ENCODE data around the gene ARHGAP22. TPM values are rescaled to one million over a fixed set of nuclear protein-coding genes. Genes with fewer than 3 reads are reported as not detected.

Gene ARHGAP22
- total RNA-seq, 3 donors from 2014 or later = 2.6 to 8.2 (median 4.8) TPM

DNA sequence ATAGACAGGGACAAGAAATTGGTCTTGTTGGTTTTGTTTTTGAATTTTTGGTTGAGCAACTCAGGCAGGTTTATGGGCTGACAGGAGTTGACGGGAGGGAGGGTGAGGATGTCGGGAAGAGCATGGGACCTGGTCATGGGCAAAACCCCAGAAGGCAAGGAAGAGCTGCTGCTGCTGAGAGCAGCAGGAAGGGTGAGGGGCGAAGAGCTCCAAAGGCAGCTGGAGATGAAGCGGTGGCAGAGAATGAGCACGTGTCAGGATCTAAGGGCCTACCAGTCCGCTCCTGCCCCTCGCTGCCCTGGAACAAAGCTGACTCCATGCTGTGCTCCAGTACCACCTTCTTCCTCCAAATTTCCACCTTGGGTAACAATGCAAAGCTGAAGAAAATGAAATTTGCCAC is 84.3 kb downstream of the ARHGAP22 start:
- intact Hi-C loops (cut with DNase I; ENCODE audit: low total_unique reads) = no loop called here
- H3K27ac ChIP-seq = no peak overlapping the region
- H3K36me3 ChIP-seq = no peaks in the 10 kb centered on the region
- H3K4me3 ChIP-seq = no peak overlapping the region
- H3K9me3 ChIP-seq = peaks cover 0 to 2% of the 10 kb centered on the region in 2 donors
- H3K4me1 ChIP-seq = peaks cover 0 to 10% of the 10 kb centered on the region in 2 donors
- DNase-seq (ENCODE audit: low spot score in 2 of 2) = no peak
- no peaks in the 10 kb centered on the region for H3K27me3 ChIP-seq
- TF ChIP-seq POLR2A (IDR thresholded peaks at IDR 0.05) (no peak), POLR2AphosphoS5 (IDR thresholded peaks at IDR 0.05) (no peak), CTCF (IDR thresholded peaks at IDR 0.05) (no peak)

- Histone ChIP-seq H3K36me3 (no peaks in the 10 kb centered on the region), H3K27me3 (no peaks in the 10 kb centered on the region), H3K9me3 (peaks cover 0 to 6% of the 10 kb centered on the region in 2 donors), H3K27ac (no peak overlapping the region), H3K4me1 (peaks cover 0 to 10% of the 10 kb centered on the region in 2 donors), H3K4me3 (no peak overlapping the region)
- no peak for DNase-seq (ENCODE audit: low spot score in 2 of 2)
- TF ChIP-seq POLR2AphosphoS5 (IDR thresholded peaks at IDR 0.05) (no peak), CTCF (IDR thresholded peaks at IDR 0.05) (no peak), POLR2A (IDR thresholded peaks at IDR 0.05) (no peak)
- intact Hi-C loops (cut with DNase I; ENCODE audit: low total_unique reads) = no loop called here
Observed at GRCh38 chr10:48520184-48520506, 84.7 kb downstream of the ARHGAP22 start.

- Histone ChIP-seq H3K27me3 (no peaks in the 10 kb centered on the region), H3K27ac (no peak overlapping the region), H3K4me1 (peaks cover 0 to 10% of the 10 kb centered on the region in 2 donors), H3K9me3 (peaks cover 0 to 11% of the 10 kb centered on the region in 2 donors), H3K36me3 (no peaks in the 10 kb centered on the region), H3K4me3 (no peak overlapping the region)
- no peak for TF ChIP-seq POLR2A (IDR thresholded peaks at IDR 0.05)
- no peak for TF ChIP-seq POLR2AphosphoS5 (IDR thresholded peaks at IDR 0.05)
- no peak for TF ChIP-seq CTCF (IDR thresholded peaks at IDR 0.05)
- intact Hi-C loops (cut with DNase I; ENCODE audit: low total_unique reads) = no loop called here
- no peak for DNase-seq (ENCODE audit: low spot score in 2 of 2)
Observed at GRCh38 chr10:48519481-48520183, 85.2 kb downstream of the ARHGAP22 start.

DNA sequence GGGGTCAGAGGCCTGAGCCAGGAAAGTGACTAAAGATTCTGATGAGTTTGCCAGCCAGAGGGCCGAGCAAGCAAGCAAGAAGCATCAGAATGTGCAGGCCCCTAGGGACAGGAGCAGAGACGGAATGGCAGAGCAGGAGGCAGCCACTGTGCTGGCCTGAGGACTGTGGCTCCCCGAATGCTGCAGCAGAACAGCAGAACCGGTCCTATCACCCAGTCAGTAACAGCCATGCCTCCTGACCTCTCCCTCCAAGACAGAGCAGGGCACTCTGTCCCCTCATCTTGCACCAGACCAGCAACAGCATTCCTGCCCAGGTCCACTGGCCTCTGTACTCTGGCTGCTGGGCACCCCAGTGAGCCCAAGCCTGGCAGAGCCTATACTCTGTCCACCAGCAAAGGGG is 85.9 kb downstream of the ARHGAP22 start:
- Histone ChIP-seq H3K27me3 (no peaks in the 10 kb centered on the region), H3K4me3 (no peak overlapping the region), H3K27ac (no peak overlapping the region), H3K36me3 (no peaks in the 10 kb centered on the region), H3K4me1 (peaks cover 0 to 10% of the 10 kb centered on the region in 2 donors), H3K9me3 (peaks cover 0 to 14% of the 10 kb centered on the region in 2 donors)
- TF ChIP-seq CTCF (IDR thresholded peaks at IDR 0.05) = no peak
- TF ChIP-seq POLR2AphosphoS5 (IDR thresholded peaks at IDR 0.05) = no peak
- TF ChIP-seq POLR2A (IDR thresholded peaks at IDR 0.05) = no peak
- intact Hi-C loops (cut with DNase I; ENCODE audit: low total_unique reads) = no loop called here
- no peak for DNase-seq (ENCODE audit: low spot score in 2 of 2)

GRCh38 chr10:48517911-48518811 is 86.7 kb downstream of the ARHGAP22 start:
- Histone ChIP-seq H3K4me3 (no peak overlapping the region), H3K9me3 (peaks cover 0 to 15% of the 10 kb centered on the region in 2 donors), H3K27ac (no peak overlapping the region), H3K27me3 (no peaks in the 10 kb centered on the region), H3K36me3 (no peaks in the 10 kb centered on the region), H3K4me1 (peaks cover 0 to 4% of the 10 kb centered on the region in 2 donors)
- no peak for TF ChIP-seq CTCF (IDR thresholded peaks at IDR 0.05)
- intact Hi-C loops (cut with DNase I; ENCODE audit: low total_unique reads) = no loop called here
- no peak for DNase-seq (ENCODE audit: low spot score in 2 of 2)
